GM12801 (cell line): ENCODE data around the gene ZNF276.

ENCODE experiments used
- TF ChIP-seq, protein P1 (sequence below): IDR thresholded peaks from one replicate; pipeline ENCODE4 v1.5.1; 2011; ENCODE audit warnings: control low read depth; ENCODE audit not compliant: insufficient read length; ENCODE audit errors: extremely low read depth

Gene ZNF276

GRCh38 chr16:89708481-89708931, 12.8 kb upstream of the ZNF276 start:
- TF ChIP-seq, protein P1, sequence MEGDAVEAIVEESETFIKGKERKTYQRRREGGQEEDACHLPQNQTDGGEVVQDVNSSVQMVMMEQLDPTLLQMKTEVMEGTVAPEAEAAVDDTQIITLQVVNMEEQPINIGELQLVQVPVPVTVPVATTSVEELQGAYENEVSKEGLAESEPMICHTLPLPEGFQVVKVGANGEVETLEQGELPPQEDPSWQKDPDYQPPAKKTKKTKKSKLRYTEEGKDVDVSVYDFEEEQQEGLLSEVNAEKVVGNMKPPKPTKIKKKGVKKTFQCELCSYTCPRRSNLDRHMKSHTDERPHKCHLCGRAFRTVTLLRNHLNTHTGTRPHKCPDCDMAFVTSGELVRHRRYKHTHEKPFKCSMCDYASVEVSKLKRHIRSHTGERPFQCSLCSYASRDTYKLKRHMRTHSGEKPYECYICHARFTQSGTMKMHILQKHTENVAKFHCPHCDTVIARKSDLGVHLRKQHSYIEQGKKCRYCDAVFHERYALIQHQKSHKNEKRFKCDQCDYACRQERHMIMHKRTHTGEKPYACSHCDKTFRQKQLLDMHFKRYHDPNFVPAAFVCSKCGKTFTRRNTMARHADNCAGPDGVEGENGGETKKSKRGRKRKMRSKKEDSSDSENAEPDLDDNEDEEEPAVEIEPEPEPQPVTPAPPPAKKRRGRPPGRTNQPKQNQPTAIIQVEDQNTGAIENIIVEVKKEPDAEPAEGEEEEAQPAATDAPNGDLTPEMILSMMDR: no peak

DNA sequence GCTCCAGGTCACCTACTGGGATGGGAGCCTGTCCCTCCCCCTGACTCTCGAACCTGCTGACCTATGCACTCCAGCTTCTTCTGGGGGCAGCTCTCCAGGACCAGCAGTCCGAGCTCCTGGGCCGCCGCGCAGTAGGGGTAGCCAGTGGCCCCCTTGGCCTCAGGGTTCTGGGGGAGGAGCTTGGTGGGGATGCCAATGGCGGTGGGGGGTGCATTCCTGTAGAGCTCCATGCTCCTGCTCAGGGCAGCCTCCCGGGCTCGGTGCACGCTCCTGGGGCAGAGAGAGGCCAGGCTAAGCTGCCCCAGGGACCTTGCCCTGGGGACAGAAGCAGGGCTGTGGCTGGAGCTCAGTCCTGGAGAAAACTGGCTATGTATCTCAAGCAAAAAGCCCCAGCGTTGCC, 12.2 kb upstream of the ZNF276 start:
- TF ChIP-seq, protein P1: no peak

DNA sequence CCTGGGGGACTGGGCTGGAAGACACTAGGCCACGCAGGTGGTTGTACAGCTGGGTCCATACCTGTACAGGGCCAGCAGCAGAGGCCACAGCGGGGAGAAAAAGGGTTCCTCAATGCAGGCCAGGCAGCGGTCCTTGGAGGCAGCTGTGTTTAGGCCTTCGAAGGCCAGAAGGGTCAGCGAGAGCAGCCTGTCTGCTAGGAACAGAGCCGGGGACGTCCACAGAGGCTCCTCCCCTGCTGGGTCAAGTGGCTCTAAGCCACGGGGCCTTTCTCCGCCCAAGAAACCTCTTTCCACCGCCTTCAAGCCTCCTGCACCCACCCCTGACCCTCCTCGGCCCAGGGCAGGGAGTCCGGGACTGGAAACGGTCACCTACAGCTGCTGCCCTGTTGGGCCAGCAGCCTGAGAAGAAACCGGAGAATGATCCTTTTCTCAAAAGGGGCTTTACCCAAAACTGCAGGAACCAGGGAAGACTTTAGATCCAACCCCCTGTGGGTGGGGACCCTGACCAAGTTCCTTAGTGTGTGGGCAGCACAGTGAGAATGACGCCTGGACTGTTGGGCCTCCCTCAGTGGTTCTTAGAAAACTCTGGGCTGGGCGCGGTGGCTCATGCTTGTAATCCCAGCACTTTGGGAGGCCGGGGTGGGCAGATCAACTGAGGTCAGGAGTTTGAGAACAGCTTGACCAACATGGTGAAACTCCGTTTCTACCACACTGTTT, 11.5 kb upstream of the ZNF276 start:
- TF ChIP-seq, protein P1: no peak

- TF ChIP-seq, protein P1: no peak
These were observed 10.4 kb upstream of the ZNF276 start for GRCh38 chr16:89710709-89711564.

- TF ChIP-seq, protein P1: no peak
These were observed 9.6 kb upstream of the ZNF276 start for GRCh38 chr16:89711601-89712273.

DNA sequence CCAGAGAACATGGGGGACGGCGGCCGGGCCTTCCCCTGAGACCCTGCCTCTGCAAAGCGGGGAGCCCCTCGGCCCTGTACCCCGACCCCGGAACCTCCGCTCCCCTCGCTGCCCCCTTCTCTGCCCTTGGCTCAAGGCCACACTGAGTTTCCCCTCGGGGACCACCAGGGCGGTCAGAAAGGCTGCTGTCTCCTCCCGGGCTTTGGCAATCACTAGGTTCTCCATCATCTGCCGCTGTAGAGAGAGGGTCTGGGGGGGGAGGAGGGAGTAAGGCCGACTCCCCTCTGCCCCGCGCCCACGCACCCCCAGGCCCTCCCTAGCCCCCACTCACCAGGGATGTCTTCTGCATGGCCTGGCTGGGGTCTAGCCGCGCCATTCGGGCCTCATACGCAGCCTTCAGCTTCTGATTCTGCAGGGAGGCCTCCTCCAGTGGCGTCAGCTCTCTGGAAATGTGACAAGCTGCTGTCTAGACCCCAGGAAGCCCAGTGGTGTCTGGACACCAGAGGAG, 9.0 kb upstream of the ZNF276 start:
- TF ChIP-seq, protein P1: no peak

DNA sequence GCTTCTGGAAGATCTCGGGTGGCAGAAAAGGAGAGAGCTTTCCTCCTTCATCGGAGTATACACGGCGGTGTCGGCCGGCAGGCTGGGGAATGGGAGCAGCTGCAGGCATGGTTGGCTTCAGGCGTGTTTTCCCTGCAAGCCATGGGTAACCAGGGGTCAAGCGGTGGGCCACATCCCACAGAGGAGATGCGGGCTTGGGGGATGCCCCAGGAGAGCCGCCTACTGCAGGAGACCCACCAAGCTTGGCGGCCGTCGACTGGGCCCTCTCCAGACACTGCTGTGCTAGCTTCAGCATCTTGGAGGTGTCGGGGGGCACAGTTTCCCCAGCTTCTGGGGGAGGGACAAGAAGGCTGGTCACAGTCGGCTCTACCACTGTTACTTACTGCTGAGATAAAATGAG, 4.8 kb upstream of the ZNF276 start:
- TF ChIP-seq, protein P1: no peak
